GM19397 (cell line): ENCODE results near the gene DCST2.
A peak's percentile ranks its signal among the peaks of the same experiment; 100 is the strongest.

Experiments used
- ATAC-seq: cut with Tn5 transposase; IDR thresholded peaks from one replicate; pipeline ENCODE4 v1.9.1; 2021; ENCODE audit warnings: mild to moderate bottlenecking, moderate library complexity; ENCODE audit not compliant: unreplicated experiment

Gene DCST2

GRCh38 chr1:155070158-155070621, 36.6 kb upstream of the DCST2 start:
- ATAC-seq = no peak

- ATAC-seq = no peak
Measured at GRCh38 chr1:155069551-155070157, 36.1 kb upstream of the DCST2 start.

- no peak for ATAC-seq
Measured at GRCh38 chr1:155068599-155068998, 35.0 kb upstream of the DCST2 start.

GRCh38 chr1:155066777-155067176, 33.2 kb upstream of the DCST2 start:
- ATAC-seq = no peak

GRCh38 chr1:155064832-155065429, 31.4 kb upstream of the DCST2 start:
- no peak for ATAC-seq

- no peak for ATAC-seq
Measured at GRCh38 chr1:155064111-155064831, 30.7 kb upstream of the DCST2 start.

- ATAC-seq = peak; percentile 56
Measured at GRCh38 chr1:155063550-155064110, 30.0 kb upstream of the DCST2 start, which contains the start of gene EFNA4. EFNA4 (plus strand) TSS chr1:155063740; CDS start chr1:155063824, 84 bp downstream.

GRCh38 chr1:155062702-155063411, 29.3 kb upstream of the DCST2 start:
- ATAC-seq = no peak

- no peak for ATAC-seq
Measured at GRCh38 chr1:155062151-155062686, 28.6 kb upstream of the DCST2 start.

GRCh38 chr1:155061381-155062150, 28.0 kb upstream of the DCST2 start:
- peak; percentile 41 for ATAC-seq

GRCh38 chr1:155060736-155061135, 27.2 kb upstream of the DCST2 start:
- no peak for ATAC-seq

- no peak for ATAC-seq
Measured at GRCh38 chr1:155057788-155058211, 24.2 kb upstream of the DCST2 start.

- ATAC-seq = no peak
Measured at GRCh38 chr1:155057104-155057503, 23.5 kb upstream of the DCST2 start.

GRCh38 chr1:155053531-155054105, 20.0 kb upstream of the DCST2 start:
- no peak for ATAC-seq

GRCh38 chr1:155052439-155053395, 19.1 kb upstream of the DCST2 start:
- ATAC-seq = no peak

- ATAC-seq = no peak
Measured at GRCh38 chr1:155051777-155052398, 18.3 kb upstream of the DCST2 start.

- ATAC-seq = no peak
Measured at GRCh38 chr1:155051342-155051776, 17.8 kb upstream of the DCST2 start.
